ENCODE data around the gene SELP.

SELP gene

GRCh38 chr1:169574336-169574735 lies 55.6 kb downstream of the SELP start:
- DNase-seq: no peak

GRCh38 chr1:169572187-169572586 lies 57.7 kb downstream of the SELP start:
- no peak for DNase-seq

GRCh38 chr1:169571450-169571849 lies 58.5 kb downstream of the SELP start:
- DNase-seq: no peak

- DNase-seq: no peak
Observed at GRCh38 chr1:169570172-169570574, 59.8 kb downstream of the SELP start.

GRCh38 chr1:169568497-169568896 lies 61.4 kb downstream of the SELP start:
- no peak for DNase-seq

- DNase-seq: no peak
Observed at GRCh38 chr1:169565335-169566271, 64.3 kb downstream of the SELP start.

- no peak for DNase-seq
Observed at GRCh38 chr1:169563650-169564049, 66.3 kb downstream of the SELP start.

GRCh38 chr1:169563019-169563615 lies 66.8 kb downstream of the SELP start:
- no peak for DNase-seq

GRCh38 chr1:169561692-169562091 lies 68.2 kb downstream of the SELP start:
- no peak for DNase-seq

GRCh38 chr1:169557131-169557530 lies 72.8 kb downstream of the SELP start:
- DNase-seq: no peak

GRCh38 chr1:169550294-169550693 lies 79.6 kb downstream of the SELP start:
- DNase-seq: peak in 1 of 2 experiments; percentile 42

- no peak for DNase-seq
Observed at GRCh38 chr1:169548282-169548681, 81.6 kb downstream of the SELP start.

- peak in 1 of 2 experiments; percentile 37 for DNase-seq
Observed at GRCh38 chr1:169546087-169546995, 83.6 kb downstream of the SELP start.

GRCh38 chr1:169545472-169545871 lies 84.5 kb downstream of the SELP start:
- DNase-seq: no peak

- no peak for DNase-seq
Observed at GRCh38 chr1:169538998-169539871, 90.7 kb downstream of the SELP start.
